NT2/D1 (cell line): Measurements from ENCODE around the gene JDP2.

ENCODE experiments used
- YY1 ChIP-seq: IDR thresholded peaks from 2 replicates; pipeline ENCODE4 v1.6.1; 2011; ENCODE audit not compliant: insufficient read length, insufficient read depth
- ZNF274 ChIP-seq: IDR thresholded peaks from 2 replicates; pipeline ENCODE4 v1.6.1; 2011; ENCODE audit warnings: mild to moderate bottlenecking, low read depth, low read length

DNA sequence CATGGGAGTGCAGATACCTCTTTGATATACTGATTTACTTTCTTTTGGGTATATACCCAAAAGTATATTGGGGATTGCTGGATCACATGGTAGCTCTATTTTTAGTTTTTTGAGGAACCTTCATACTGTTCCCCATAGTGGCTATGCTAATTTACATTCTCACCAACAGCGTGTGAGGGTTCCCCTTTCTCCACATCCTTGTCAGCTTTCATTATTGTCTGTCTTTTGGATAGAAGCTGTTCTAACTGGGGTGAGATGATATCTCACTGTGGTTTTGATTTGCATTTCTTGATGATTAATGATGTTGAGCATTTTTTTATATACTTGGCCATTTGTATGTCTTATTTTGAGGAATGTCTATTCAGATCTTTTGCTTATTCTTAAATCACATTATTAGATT lies 44.1 kb upstream of the JDP2 start:
- no peak for TF ChIP-seq YY1
- no peak for TF ChIP-seq ZNF274
